GDM1 (cell line): ENCODE results near the gene OLIG3.

Experiments
- DNase-seq: peaks from one replicate; lab custom pipeline; 2025; lab: John Stamatoyannopoulos, UW

Gene OLIG3

GRCh38 chr6:137494281-137494987 is at the start of gene OLIG3:
OLIG3 (minus strand) TSS chr6:137494394; CDS start chr6:137494170, 224 bp downstream.
- no peak for DNase-seq

GRCh38 chr6:137543114-137543513 is 48.9 kb upstream of the OLIG3 start:
- no peak for DNase-seq

DNA sequence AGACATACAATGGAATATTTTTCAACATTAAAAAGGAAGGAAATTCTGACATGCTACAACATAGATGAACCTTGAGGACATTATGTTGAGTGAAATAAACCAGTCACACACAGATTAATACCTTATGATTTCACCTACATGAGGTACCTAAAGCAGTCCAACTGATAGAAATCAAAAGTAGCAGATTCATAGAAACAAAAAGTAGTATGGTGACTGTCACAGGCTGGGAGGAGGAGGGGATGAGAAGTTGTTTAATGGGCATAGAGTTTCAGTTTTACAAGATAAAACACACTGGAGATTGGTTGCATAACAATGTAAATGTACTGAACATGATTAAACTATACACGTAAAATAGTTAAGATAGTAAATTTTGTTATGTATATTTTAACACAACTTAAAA is 48.5 kb upstream of the OLIG3 start:
- DNase-seq = no peak

GRCh38 chr6:137541534-137542063 is 47.4 kb upstream of the OLIG3 start:
- DNase-seq = no peak

DNA sequence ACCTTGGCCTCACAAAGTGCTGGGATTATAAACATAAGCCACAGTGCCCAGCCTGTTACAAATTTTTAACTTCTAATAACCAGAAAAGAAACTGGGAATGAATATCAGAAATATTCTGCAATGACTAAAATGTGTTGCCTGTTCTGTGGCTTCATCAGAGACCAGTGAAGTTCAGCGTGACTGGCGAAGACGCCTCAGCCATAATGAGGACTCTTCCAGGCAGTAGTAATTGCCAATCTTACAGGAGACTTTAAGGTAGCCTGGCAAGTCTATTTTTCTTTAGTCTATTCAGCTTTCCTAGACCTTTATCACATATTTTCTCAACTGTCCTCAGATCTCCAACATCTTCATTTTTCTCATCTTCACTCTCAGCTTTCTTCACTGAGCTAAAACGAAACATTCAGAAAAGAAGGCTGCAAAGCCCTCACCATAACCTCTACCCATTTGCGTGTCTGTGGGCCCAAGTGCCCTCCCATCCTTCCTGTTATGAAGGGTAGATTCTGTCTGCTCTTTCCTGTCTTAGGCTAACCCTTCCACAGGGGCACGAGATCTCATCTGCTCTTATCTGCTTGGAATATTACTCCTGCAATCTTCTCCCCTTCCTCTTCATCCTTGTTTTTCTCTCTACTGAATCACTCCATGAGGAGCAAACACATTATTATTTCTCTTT is 42.0 kb upstream of the OLIG3 start:
- no peak for DNase-seq

GRCh38 chr6:137531376-137532092 is 37.3 kb upstream of the OLIG3 start:
- DNase-seq = no peak

GRCh38 chr6:137530404-137530803 is 36.2 kb upstream of the OLIG3 start:
- DNase-seq = no peak

GRCh38 chr6:137522831-137523230 is 28.6 kb upstream of the OLIG3 start:
- DNase-seq = no peak

DNA sequence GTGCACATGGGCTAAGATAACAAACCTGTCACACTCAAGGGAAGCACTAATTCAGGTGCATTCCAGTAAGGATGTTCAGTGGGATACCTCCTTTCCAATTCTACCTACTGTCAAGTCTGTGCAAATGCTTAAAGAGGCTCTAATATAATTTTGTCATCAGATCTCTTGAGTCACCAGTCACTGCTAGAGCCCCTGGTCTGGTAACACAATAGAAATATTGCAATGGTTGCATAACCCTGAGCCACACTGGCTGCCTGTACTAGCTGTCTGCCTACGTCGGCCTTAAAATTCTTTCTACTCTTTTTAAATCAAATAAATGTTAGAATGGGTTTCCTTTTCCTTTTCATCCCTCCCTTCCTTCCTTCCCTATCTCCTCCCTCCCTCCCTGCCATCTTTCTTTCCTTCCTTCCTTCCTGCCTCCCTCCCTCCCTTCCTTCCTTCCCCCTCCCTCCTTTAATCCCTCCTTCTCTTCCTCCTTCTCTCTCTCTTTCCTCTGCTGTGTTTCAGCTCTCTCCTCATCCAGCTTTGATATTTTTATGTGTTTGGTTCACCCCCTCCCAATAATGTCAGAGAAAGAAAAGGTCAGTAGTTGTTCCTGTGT is 28.1 kb upstream of the OLIG3 start:
- DNase-seq = no peak

DNA sequence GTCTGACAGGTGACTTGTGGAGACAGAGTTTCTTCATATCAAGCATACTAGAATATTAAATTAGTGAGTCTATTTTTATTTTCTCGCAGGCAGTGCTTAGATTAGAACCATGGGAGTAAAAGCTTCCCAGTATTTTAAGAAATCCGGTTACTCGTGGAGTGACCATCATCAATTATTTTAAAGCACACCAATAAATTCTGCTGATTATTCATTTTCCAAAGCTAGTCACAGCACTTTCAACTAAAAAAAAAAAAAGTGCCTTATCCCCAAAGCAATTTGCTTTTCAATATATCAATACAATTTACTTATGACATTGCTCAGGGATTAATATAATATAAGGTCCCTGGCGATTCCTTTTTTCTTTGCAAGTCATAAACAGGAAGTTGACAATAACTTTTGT is 26.3 kb upstream of the OLIG3 start:
- no peak for DNase-seq

GRCh38 chr6:137519629-137520176 is 25.5 kb upstream of the OLIG3 start:
- no peak for DNase-seq

DNA sequence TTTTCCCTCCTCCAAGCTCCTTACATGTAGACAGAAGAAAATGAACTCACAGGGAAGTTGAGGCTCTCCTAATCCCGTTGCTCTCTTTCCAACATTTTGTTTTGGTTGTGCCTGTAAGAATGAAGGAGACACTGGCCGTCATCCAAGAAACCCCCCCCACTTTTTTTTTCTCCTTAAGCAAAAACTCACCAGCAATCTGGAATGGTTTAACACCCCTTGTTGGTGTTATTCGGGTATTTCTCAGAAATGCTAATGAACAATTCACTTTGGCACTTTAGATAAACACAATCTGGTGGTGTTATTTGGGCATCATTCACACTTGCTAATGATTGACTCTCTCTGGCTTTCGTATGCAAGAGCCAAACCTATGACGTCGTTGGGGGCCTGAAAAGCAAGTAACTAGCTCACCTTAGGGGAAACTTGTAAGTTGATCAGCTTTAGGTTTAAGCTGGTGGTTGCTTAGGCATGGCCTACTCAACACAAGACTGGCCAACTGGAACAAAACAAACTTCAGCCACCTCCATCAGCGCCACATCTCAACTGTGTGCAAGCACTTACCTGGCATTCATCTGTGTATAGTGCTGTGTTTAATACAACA is 24.3 kb upstream of the OLIG3 start:
- no peak for DNase-seq

- DNase-seq = no peak
Measured at GRCh38 chr6:137514418-137514817, 20.2 kb upstream of the OLIG3 start.

- DNase-seq = no peak
Measured at GRCh38 chr6:137512757-137513605, 18.8 kb upstream of the OLIG3 start.

DNA sequence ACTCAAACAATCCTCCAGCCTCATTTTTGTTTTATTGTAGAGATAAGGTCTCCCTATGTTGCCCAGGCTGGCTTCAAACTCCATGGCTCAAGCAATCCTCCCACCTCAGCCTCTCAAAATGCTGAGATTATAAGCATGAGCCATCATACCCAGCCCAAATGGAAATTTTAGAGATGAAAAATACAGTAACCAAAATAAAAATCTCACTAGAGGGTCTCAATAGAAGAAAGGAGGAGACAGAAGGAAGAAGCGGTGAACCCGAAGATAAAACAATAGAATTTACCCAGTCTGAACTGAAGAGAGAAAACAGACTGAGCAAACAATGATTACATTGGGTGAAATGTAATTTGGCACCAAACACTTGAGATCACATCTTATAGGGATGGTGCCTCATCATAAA is 16.7 kb upstream of the OLIG3 start:
- DNase-seq = no peak

DNA sequence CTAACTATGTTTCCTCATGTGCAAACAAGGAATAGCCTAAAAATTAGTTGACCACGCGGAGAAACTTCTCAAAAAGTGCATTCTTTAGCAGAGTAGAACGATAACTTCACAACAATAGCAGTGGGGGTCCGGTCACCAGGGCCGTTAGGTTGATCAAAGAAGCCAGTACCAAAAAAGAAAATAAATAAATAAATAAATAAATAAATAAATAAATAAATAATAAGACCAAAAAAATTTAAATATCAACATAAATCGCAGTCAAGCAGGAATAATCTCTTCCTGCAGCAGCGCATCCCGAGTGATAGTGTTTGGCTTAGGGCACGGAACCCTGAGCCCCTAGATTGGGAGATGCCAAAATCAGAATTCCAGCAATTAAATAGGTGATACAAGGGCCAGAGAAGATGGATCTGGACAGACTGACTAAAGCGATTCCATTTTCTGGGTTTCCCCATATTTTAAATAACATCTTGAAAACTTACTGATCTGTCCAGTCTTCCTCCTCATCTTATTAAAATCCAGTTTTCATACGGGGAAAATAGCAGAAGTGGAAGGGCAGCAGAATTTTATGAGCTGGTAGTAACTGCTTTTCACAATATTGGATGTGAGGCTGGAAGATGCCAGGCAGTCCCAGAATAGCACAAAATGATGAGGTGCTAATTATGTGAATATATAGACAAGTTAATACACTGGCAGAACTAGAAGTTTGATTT is 4.4 kb upstream of the OLIG3 start:
- DNase-seq = no peak

DNA sequence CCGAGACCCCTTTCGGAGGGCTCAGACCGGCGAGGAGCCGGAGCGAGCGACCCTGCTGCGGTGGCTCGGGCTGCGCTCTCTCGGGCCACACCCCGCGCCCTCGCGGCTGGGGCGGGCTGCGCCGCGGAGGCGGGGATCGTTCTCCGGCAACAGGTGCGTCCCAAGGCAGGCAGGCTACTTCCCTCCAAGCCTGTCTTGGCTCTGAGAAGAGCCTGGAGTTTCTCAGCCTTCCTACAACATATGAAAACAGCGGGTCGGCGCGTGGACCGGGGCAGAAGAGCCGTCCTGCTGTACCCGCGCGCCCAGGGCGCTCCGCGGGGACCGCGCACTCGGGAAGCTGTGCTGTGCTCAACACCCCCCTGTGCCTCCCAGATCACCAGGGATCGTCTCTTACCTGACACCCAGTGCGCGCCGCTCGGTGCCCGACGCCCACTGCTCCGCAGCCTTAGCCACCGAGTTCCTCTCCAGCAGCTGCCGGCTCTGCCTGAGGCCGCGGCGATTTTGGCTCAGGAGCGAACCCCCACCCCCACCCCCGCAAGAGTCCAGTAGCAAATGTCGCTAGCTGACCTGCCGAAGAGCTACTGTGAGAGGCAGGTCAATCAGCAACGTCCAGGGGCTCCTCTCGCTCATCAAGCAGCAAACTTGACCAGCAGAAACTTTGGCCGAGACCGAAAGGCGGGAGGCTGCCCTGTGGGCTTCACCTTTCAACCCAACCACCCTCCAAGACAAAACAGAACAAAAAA is 3.7 kb upstream of the OLIG3 start:
- no peak for DNase-seq

DNA sequence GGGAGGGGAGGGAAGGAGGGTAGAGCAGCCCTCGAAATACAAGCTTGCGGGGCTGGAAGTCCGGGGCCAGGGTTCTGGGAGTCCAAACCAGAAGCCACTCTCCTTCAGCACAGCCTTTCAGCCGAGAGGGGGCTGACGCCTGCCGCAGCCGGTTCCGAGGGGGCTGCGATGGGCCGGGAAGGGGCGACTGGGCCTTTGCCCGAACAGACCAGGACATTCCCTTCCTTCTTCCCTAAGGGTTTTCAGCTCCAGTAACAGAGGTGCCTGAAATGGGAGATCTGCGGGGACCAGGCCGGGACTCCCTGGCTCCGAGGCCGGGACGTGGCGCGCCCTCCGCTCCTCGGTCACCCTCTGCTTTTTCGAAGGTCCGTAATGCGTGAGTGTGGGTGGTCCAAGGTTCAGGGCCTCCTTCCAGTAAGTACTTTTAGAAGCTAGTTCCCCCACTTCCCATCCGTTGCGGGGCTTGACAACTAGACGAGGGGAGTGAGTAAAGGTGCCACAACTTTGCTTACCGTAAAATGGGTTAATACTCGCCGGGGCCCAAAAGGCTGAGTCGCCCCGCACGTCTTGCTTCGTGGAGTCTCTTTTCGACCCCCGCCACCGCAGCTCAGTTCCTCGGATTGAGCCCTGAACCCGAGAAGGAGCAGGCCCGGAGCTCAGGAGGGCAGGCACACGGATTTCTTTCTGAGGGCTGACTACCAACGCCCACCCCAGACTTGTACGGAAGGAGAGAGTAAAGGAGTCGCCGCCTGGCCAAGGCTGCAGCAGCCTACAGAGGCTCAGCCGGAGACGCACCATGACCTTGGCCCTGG is 2.9 kb upstream of the OLIG3 start:
- DNase-seq = no peak

GRCh38 chr6:137496368-137496767 is 2.2 kb upstream of the OLIG3 start:
- DNase-seq = no peak
